ENCODE measurements around the gene ISG20L2.

GRCh38 chr1:156766298-156767100 is 37.9 kb upstream of the ISG20L2 start:
- no peak for TF ChIP-seq CTCF (IDR thresholded peaks at IDR 0.05; ENCODE audit: low read length)
- no peak for TF ChIP-seq EZH2 (optimal IDR thresholded peaks at IDR 0.05; ENCODE audit: low read depth, low read length)

Measured in MM.1S (cell line).